ENCODE results near the gene KRT77.
"Not testable (repeated sequence)": the region's sequence is repeated elsewhere in the genome, so short reads cannot be mapped to it uniquely, and the experiment has no call there.

Gene KRT77

GRCh38 chr12:52727037-52727436 lies 23.7 kb upstream of the KRT77 start:
- no peak for DNase-seq
- in situ Hi-C loops (cut with MboI; ENCODE audit: low pct_unique_long_range_greater_than_20kb, low sequenced_read_pairs): no loop called here

DNA sequence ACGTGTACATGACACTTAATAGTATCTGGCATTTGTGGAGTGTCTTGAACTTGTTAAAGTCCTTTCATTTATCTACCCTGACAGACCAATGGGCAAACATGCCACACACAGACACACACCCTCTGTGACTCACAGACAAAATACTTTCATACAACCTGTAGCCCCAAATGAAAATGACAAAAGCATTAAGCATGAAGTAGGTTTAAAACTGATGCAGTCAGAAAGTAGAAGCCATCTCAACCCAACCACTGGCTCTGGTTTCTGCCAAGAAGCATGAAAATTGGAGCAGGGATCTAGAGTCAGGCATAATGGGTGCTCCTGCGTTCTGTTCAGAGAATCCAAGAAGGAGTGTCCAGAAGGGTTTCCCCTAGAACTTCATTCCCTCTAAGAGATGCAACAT lies 23.1 kb upstream of the KRT77 start:
- in situ Hi-C loops (cut with MboI; ENCODE audit: low pct_unique_long_range_greater_than_20kb, low sequenced_read_pairs): no loop called here
- no peak for DNase-seq

DNA sequence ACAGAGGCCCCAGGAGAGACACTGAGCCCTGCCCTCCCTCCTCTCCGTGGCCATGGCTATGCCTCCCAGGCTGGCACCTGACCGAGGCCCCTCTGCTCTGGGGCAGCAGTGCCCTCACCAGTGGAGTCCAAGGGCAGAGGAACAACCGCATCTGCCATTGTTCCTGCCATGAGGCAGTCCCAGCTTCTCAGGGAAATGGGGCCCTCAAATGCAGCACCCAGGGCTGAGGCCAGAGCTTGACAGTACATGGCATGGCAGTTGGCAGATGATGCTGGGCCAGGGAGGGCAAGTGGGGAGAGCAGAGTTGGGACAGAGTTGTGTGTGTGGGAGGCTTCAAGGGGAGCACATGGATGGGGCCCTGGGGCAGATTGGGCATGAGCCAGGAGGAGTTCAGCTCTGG lies 21.1 kb upstream of the KRT77 start:
- no peak for DNase-seq
- in situ Hi-C loops (cut with MboI; ENCODE audit: low pct_unique_long_range_greater_than_20kb, low sequenced_read_pairs): no loop called here

GRCh38 chr12:52722680-52723079 lies 19.4 kb upstream of the KRT77 start:
- DNase-seq: no peak
- in situ Hi-C loops (cut with MboI; ENCODE audit: low pct_unique_long_range_greater_than_20kb, low sequenced_read_pairs): no loop called here

GRCh38 chr12:52721838-52722470 lies 18.6 kb upstream of the KRT77 start:
- in situ Hi-C loops (cut with MboI; ENCODE audit: low pct_unique_long_range_greater_than_20kb, low sequenced_read_pairs): no loop called here

DNA sequence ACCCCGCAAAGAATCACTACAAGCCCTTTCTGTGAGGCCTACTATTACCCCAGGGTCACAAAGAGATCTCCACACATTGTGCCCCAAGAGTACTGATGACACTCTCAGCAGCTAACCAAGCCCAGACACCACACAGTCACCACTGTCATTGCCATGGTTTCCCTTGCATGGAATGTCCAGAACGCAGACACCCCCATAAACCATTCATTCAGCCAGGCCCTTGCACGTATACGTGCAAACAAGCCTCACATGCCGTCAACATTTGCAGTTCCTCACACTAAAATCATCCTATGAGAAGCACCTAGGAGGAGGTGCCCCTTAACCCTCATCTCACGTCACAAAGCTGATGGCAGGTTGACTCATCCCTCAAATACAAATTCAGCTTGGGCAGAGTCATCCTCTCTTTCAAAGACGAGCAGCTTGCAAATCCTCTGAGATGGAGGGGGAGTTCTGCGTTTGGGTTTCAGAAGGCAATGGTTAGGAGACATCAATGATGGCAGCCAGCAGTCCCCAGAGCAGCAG lies 17.1 kb upstream of the KRT77 start:
- no peak for DNase-seq
- in situ Hi-C loops (cut with MboI; ENCODE audit: low pct_unique_long_range_greater_than_20kb, low sequenced_read_pairs): no loop called here

More at GRCh38 chr12:52721838-52722470, 18.6 kb upstream of the KRT77 start:
- no peak for DNase-seq

DNA sequence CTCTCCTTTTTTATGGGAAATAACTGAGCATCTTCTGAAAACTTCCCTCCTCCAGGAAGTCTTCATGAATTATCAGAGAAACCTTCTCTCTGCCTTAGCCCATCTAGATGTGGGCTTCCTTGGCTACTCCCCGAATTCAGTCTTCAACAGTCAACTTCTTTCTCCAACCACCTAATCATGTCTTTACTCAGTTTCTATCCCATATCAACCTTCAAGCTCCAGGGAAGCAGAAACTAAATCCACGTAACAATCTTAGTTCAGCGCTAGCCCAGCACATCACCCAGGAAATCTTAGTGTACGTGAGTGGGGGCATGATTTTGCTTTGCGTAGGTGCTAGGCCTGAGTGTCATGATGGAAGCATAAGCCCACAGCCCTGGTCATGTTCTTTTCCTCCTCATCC lies 12.7 kb upstream of the KRT77 start:
- in situ Hi-C loops (cut with MboI; ENCODE audit: low pct_unique_long_range_greater_than_20kb, low sequenced_read_pairs): no loop called here
- no peak for DNase-seq

DNA sequence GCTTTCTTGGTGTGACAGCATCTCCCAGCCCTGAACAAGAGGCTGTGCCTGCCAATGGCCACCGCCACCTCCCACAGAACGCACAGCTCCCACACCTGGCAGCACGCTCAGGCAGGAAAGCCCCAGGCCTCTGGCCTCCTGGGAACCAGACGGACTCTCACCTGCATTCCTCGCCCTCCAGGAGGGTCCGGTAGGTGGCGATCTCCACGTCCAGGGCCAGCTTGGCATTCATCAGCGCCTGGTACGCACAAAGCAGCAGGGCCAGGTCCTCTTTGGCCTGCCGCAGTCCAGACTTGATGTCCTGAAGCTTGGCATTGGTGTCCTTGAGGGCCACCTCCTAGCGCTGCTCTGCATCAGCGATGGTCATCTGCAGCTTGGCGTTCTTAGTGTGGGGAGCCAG lies 12.1 kb upstream of the KRT77 start:
- no peak for DNase-seq
- in situ Hi-C loops (cut with MboI; ENCODE audit: low pct_unique_long_range_greater_than_20kb, low sequenced_read_pairs): no loop called here

DNA sequence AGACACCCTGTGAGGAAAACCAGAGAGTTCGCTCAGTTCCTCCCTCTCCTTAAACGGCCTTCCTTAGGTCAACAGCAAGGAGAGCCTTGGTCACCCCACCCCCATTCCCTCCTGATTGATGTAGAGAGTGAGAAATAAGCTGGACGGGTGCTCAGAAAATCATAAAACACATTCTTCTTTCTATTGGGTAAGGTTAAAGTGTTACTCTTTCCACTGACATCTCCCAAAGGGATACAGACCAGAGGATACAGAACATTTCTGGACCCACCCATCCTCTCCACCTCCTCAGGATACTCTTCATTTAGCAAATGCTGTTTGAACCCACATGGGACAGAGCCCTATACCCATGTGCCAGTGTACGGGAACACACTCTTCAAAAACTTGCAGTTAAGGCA lies 11.6 kb upstream of the KRT77 start:
- no peak for DNase-seq
- in situ Hi-C loops (cut with MboI; ENCODE audit: low pct_unique_long_range_greater_than_20kb, low sequenced_read_pairs): no loop called here

GRCh38 chr12:52713960-52714886 lies 10.9 kb upstream of the KRT77 start:
- in situ Hi-C loops (cut with MboI; ENCODE audit: low pct_unique_long_range_greater_than_20kb, low sequenced_read_pairs): no loop called here
- no peak for DNase-seq

GRCh38 chr12:52712122-52712521 lies 8.8 kb upstream of the KRT77 start:
- in situ Hi-C loops (cut with MboI; ENCODE audit: low pct_unique_long_range_greater_than_20kb, low sequenced_read_pairs); DNase-seq: not testable (repeated sequence)

- peak; percentile 16 for DNase-seq
- in situ Hi-C loops (cut with MboI; ENCODE audit: low pct_unique_long_range_greater_than_20kb, low sequenced_read_pairs): no loop called here
These were observed 7.4 kb upstream of the KRT77 start for GRCh38 chr12:52710730-52711129.

DNA sequence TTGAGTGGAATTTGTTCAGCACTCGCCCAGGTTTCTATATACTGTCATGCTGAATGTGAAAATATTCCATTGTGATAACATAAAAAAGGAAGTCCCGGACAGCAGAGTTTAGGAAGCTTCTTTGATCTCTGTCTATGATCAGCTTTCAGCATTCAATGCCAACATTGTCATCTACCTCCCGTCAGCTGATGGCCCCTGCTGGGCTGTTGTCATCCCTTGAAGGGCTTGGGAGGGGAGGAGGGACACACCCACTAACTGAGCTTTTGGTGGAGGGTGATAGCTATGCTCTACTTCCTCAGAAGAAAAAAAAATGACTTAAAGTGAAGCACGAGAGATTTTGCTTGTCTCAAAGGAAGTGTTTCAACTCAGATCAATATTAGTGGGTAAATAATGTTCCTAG lies 4.7 kb upstream of the KRT77 start:
- no peak for DNase-seq
- in situ Hi-C loops (cut with MboI; ENCODE audit: low pct_unique_long_range_greater_than_20kb, low sequenced_read_pairs): no loop called here

- in situ Hi-C loops (cut with MboI; ENCODE audit: low pct_unique_long_range_greater_than_20kb, low sequenced_read_pairs): no loop called here
- DNase-seq: no peak
These were observed 1.1 kb upstream of the KRT77 start for GRCh38 chr12:52704464-52704863.

DNA sequence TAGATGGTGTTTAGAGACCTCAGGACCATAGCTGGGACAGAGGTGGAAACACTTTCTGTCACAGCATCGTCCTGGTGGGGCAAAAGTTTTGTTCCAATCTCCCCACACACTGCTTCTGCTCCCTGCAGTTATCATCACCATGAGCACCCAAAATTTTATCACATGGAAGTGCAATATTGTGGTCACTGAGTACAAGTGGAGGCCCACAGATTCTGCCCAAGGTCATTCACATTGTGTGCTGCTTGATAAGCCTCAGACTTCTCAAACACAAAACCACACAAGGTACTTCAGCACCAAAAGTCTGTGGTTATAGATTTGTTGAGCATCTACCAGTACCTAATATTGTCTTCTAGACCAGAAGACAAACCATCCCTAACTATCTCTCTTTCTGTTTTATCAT lies 554 bp upstream of the KRT77 start:
- DNase-seq: no peak
- in situ Hi-C loops (cut with MboI; ENCODE audit: low pct_unique_long_range_greater_than_20kb, low sequenced_read_pairs): no loop called here

DNA sequence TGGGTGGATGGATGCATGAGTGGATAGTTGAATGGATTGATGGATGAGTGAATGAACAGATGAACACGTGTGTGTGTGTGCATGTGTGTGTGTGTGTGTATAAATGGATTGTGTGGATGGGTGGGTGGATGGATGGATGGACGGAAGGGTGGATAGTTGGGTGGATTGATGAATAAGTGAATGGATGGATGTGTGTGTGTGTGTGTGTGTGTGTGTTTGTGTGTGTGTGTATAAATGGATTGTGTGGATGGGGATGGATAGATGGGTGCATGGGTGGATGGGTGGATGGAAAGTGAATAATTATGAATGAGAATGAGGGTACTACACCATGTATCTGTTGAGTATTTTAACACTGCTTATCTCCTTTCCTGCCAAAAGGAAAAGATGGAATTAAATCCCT lies 986 bp downstream of the KRT77 start:
- in situ Hi-C loops (cut with MboI; ENCODE audit: low pct_unique_long_range_greater_than_20kb, low sequenced_read_pairs): no loop called here

GRCh38 chr12:52701281-52701680 lies 2.0 kb downstream of the KRT77 start:
- in situ Hi-C loops (cut with MboI; ENCODE audit: low pct_unique_long_range_greater_than_20kb, low sequenced_read_pairs): no loop called here
- no peak for DNase-seq

More for the DNA sequence above, 986 bp downstream of the KRT77 start:
- DNase-seq: no peak

GRCh38 chr12:52699960-52700359 lies 3.4 kb downstream of the KRT77 start:
- in situ Hi-C loops (cut with MboI; ENCODE audit: low pct_unique_long_range_greater_than_20kb, low sequenced_read_pairs): no loop called here
- DNase-seq: no peak

DNA sequence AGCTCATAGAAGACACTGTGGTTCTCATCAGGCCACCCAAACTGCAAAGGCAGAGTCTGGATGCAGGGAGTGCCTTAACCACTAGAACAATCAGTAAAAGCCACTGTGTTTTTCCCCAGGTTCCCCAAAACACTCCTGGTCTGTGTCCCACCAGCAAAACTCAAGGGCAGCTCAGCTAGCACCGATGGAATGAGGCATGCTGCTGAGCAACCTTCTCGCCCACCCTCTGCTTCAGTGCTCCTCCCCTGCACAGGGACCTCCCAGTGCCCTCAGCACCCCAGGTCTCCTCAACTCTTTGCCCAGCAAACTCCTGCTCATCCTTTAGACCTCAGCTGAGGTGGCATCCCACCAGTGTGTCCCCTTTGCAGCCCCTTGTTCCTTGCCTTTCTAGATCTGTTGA lies 4.0 kb downstream of the KRT77 start:
- DNase-seq: no peak
- in situ Hi-C loops (cut with MboI; ENCODE audit: low pct_unique_long_range_greater_than_20kb, low sequenced_read_pairs): no loop called here

GRCh38 chr12:52698651-52699340 lies 4.5 kb downstream of the KRT77 start:
- in situ Hi-C loops (cut with MboI; ENCODE audit: low pct_unique_long_range_greater_than_20kb, low sequenced_read_pairs): no loop called here
- DNase-seq: no peak

Measured in KBM-7 (cell line).